DOHH2 (cell line): ENCODE results near the gene TSPAN5.

Source experiments
- H3F3A ChIP-seq: fragments of 200-600 bp; sonication (generic), shearing (Covaris generic); 2 replicates; pipeline ENCODE4 v1.6.0; 2016; ENCODE audit warnings: antibody characterized with exemption, mild to moderate bottlenecking; ENCODE audit not compliant: control insufficient read depth, insufficient read depth
- H3K27ac ChIP-seq: fragments of 200-600 bp; sonication (generic); 2 replicates; pipeline ENCODE4 v1.5.1; 2014; ENCODE audit warnings: low read depth, mild to moderate bottlenecking, low read length, moderate library complexity
- H3K27me3 ChIP-seq: fragments of 200-600 bp; sonication (generic); 2 replicates; pipeline ENCODE4 v1.6.1; 2014; ENCODE audit warnings: mild to moderate bottlenecking, low read length, mixed read lengths; ENCODE audit not compliant: control insufficient read depth
- H3K36me3 ChIP-seq: fragments of 200-600 bp; sonication (generic); 2 replicates; pipeline ENCODE4 v1.6.1; 2014; ENCODE audit warnings: mild to moderate bottlenecking, low read length, moderate library complexity, mixed read lengths; ENCODE audit not compliant: control insufficient read depth
- H3K4me1 ChIP-seq: fragments of 200-600 bp; sonication (generic); 2 replicates; pipeline ENCODE4 v1.6.1; 2014; ENCODE audit warnings: mild to moderate bottlenecking, low read length, mixed read lengths; ENCODE audit not compliant: control insufficient read depth
- H3K4me2 ChIP-seq: fragments of 200-600 bp; sonication (generic); 2 replicates; pipeline ENCODE4 v1.6.0; 2014; ENCODE audit warnings: mild to moderate bottlenecking, low read length, moderate library complexity
- H3K4me3 ChIP-seq: fragments of 200-600 bp; sonication (generic); 2 replicates; pipeline ENCODE4 v1.5.1; 2014; ENCODE audit warnings: mild to moderate bottlenecking, low read length, mixed read lengths
- H3K79me2 ChIP-seq: fragments of 200-600 bp; sonication (generic); 2 replicates; pipeline ENCODE4 v1.6.1; 2014; ENCODE audit warnings: mild to moderate bottlenecking, low read length, mixed read lengths; ENCODE audit not compliant: control insufficient read depth
- H3K9me2 ChIP-seq: fragments of 200-600 bp; sonication (generic); replicated peaks from 2 replicates; pipeline ENCODE4 v1.6.1; 2014; ENCODE audit warnings: mild to moderate bottlenecking, low read length, mixed read lengths; ENCODE audit not compliant: control insufficient read depth
- H3K9me3 ChIP-seq: fragments of 200-600 bp; sonication (generic); 2 replicates; pipeline ENCODE4 v1.6.1; 2014; ENCODE audit warnings: antibody characterized with exemption, low read length, mixed read lengths; ENCODE audit not compliant: control insufficient read depth, insufficient read depth
- H4K20me1 ChIP-seq: fragments of 200-600 bp; sonication (generic); 2 replicates; pipeline ENCODE4 v1.6.0; 2014; ENCODE audit warnings: low read depth, mild to moderate bottlenecking, antibody characterized with exemption, low read length, moderate library complexity; ENCODE audit not compliant: control insufficient read depth, insufficient read depth
- CTCF ChIP-seq: fragments of 200-600 bp; sonication (generic); IDR thresholded peaks from one replicate; pipeline ENCODE4 v1.5.1; 2014; ENCODE audit warnings: antibody characterized with exemption, mild to moderate bottlenecking, low read depth, low read length; ENCODE audit not compliant: poor library complexity, severe bottlenecking
- EZH2phosphoT487 ChIP-seq: fragments of 200-600 bp; sonication (generic); IDR thresholded peaks from 2 replicates; pipeline ENCODE4 v1.6.1; 2017; ENCODE audit warnings: borderline replicate concordance, mild to moderate bottlenecking, antibody characterized with exemption, low read length, moderate library complexity, mixed read lengths

The TSPAN5 gene

GRCh38 chr4:98452091-98452490, 206.3 kb downstream of the TSPAN5 start:
- Histone ChIP-seq H4K20me1 (no peaks in the 10 kb centered on the region), H3K9me2 (no peaks in the 10 kb centered on the region), H3K79me2 (no peaks in the 10 kb centered on the region), H3K27ac (no peak overlapping the region), H3K4me1 (peaks cover 19% of the 10 kb centered on the region), H3F3A (no peaks in the 10 kb centered on the region), H3K4me3 (no peak overlapping the region), H3K9me3 (no peaks in the 10 kb centered on the region), H3K4me2 (no peak overlapping the region), H3K27me3 (no peaks in the 10 kb centered on the region), H3K36me3 (no peaks in the 10 kb centered on the region)
- no peak for TF ChIP-seq EZH2phosphoT487
- TF ChIP-seq CTCF: no peak

GRCh38 chr4:98448908-98449307, 209.5 kb downstream of the TSPAN5 start:
- Histone ChIP-seq H3K27ac (no peak overlapping the region), H4K20me1 (no peaks in the 10 kb centered on the region), H3K9me3 (no peaks in the 10 kb centered on the region), H3K36me3 (no peaks in the 10 kb centered on the region), H3K4me3 (no peak overlapping the region), H3K4me1 (peaks cover 37% of the 10 kb centered on the region), H3F3A (peaks cover 5% of the 10 kb centered on the region; the same call in 1 of the 2 replicates), H3K79me2 (no peaks in the 10 kb centered on the region), H3K4me2 (no peak overlapping the region), H3K9me2 (no peaks in the 10 kb centered on the region), H3K27me3 (no peaks in the 10 kb centered on the region)
- no peak for TF ChIP-seq CTCF
- no peak for TF ChIP-seq EZH2phosphoT487

- H3K4me1 ChIP-seq: peaks cover 37% of the 10 kb centered on the region
- no peaks in the 10 kb centered on the region for H3K36me3 ChIP-seq
- peak overlapping the region; percentile 62 for H3K4me2 ChIP-seq
- peak overlapping the region; percentile 49 for H3K4me3 ChIP-seq
- peaks cover 5% of the 10 kb centered on the region; the same call in 1 of the 2 replicates for H3F3A ChIP-seq
- H3K9me2 ChIP-seq: no peaks in the 10 kb centered on the region
- 0 out of 2 replicates have a peak overlapping the region, but pooled peaks have one; percentile 58 for H3K27ac ChIP-seq
- H3K27me3 ChIP-seq: no peaks in the 10 kb centered on the region
- H4K20me1 ChIP-seq: no peaks in the 10 kb centered on the region
- H3K79me2 ChIP-seq: no peaks in the 10 kb centered on the region
- TF ChIP-seq CTCF (peak; percentile 23), EZH2phosphoT487 (no peak)
- no peaks in the 10 kb centered on the region for H3K9me3 ChIP-seq
Observed at GRCh38 chr4:98447648-98448047, 210.8 kb downstream of the TSPAN5 start.
